Suprapubic skin (tissue), 4 donors: ENCODE results near the gene MRPL1.

Source experiments
- CTCF ChIP-seq, 2 donors: fragments of 200-600 bp in 1 of 2; fragments of 450-650 bp in 1 of 2; sonication (generic) in 1 of 2; IDR thresholded peaks; one replicate each; pipeline ENCODE4 v1.5.1; 2016 to 2019; ENCODE audit warnings: antibody characterized with exemption in 2 of 2, mild to moderate bottlenecking in 1 of 2, moderate library complexity in 1 of 2
- EP300 ChIP-seq: sonication (generic); formaldehyde crosslinking; IDR thresholded peaks from one replicate; pipeline ENCODE4 v1.6.1; 2017; ENCODE audit warnings: antibody characterized with exemption
- POLR2A ChIP-seq, 2 donors: fragments of 450-650 bp; IDR thresholded peaks; one replicate each; pipeline ENCODE4 v1.6.1; 2017; ENCODE audit warnings: antibody characterized with exemption in 2 of 2, mild to moderate bottlenecking in 2 of 2, moderate library complexity in 2 of 2
- POLR2AphosphoS5 ChIP-seq, 3 donors: sonication (generic); formaldehyde crosslinking; IDR thresholded peaks; one replicate each; pipeline ENCODE4 v1.6.1; 2017; ENCODE audit warnings: antibody characterized with exemption in 3 of 3

- TF ChIP-seq POLR2AphosphoS5 (IDR thresholded peaks at IDR 0.05) (no peak), POLR2A (IDR thresholded peaks at IDR 0.05) (no peak), CTCF (IDR thresholded peaks at IDR 0.05) (no peak), EP300 (no peak)
These were observed 48.5 kb downstream of the MRPL1 start for GRCh38 chr4:77911091-77911490.
